HG03469 (cell line): ENCODE measurements around the gene PRSS27.
"Not testable (repeated sequence)": the region's sequence is repeated elsewhere in the genome, so short reads cannot be mapped to it uniquely, and the experiment has no call there.

Experiments
- ATAC-seq: cut with Tn5 transposase; IDR thresholded peaks from one replicate; pipeline ENCODE4 v1.9.1; 2021; ENCODE audit warnings: mild to moderate bottlenecking, moderate library complexity, moderate number of reproducible peaks; ENCODE audit not compliant: unreplicated experiment

Gene PRSS27

DNA sequence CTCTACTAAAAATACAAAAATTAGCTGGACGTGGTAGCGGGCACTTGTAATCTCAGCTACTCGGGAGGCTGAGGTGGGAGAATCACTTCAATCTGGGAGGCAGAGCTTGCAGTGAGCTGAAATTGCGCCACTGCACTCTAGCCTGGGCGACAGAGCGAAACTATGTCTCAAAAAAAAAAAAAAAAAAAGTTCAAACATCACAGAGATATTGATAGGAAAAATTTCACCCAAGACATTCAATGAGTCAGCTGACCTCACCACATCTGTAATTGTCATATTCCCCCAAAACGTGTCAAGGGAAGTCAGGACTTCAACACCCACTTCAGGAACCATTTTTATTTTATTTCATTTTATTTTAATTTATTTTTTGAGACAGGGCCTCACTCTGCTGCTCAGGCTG, 8.0 kb upstream of the PRSS27 start:
- ATAC-seq, result no peak

- ATAC-seq, result no peak
Measured at GRCh38 chr16:2726923-2727322, 6.9 kb upstream of the PRSS27 start.

GRCh38 chr16:2724816-2725348, 4.9 kb upstream of the PRSS27 start:
- ATAC-seq, result no peak

DNA sequence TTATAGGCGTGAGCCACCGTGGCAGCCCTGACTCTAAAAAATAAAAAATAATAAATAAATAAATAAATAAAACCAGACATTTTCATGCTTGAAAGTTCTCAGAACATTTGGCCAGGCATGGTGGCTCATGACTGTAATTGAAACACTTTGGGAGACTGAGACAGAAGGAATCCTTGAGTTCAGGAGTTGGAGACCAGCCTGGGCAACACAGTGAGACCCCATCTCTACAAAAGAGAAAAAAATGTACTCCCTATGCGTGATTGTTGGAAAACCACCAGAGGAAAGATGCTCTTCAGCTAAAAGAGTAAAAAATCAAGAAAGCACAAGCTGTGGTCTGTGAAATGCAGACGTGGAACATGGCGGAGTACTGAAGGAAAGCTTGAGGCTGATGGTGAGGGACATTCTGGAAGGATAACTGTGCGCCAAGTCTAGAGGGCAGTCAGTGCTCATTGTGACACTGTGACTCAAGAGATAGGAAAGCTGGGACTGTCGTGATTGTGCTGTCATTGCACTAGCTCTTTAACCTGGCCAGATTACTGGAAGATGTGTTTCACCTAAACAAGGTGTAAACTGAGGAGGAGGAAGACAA, 4.2 kb upstream of the PRSS27 start:
- no peak for ATAC-seq

GRCh38 chr16:2721634-2722173, 1.7 kb upstream of the PRSS27 start:
- not testable (repeated sequence) for ATAC-seq

DNA sequence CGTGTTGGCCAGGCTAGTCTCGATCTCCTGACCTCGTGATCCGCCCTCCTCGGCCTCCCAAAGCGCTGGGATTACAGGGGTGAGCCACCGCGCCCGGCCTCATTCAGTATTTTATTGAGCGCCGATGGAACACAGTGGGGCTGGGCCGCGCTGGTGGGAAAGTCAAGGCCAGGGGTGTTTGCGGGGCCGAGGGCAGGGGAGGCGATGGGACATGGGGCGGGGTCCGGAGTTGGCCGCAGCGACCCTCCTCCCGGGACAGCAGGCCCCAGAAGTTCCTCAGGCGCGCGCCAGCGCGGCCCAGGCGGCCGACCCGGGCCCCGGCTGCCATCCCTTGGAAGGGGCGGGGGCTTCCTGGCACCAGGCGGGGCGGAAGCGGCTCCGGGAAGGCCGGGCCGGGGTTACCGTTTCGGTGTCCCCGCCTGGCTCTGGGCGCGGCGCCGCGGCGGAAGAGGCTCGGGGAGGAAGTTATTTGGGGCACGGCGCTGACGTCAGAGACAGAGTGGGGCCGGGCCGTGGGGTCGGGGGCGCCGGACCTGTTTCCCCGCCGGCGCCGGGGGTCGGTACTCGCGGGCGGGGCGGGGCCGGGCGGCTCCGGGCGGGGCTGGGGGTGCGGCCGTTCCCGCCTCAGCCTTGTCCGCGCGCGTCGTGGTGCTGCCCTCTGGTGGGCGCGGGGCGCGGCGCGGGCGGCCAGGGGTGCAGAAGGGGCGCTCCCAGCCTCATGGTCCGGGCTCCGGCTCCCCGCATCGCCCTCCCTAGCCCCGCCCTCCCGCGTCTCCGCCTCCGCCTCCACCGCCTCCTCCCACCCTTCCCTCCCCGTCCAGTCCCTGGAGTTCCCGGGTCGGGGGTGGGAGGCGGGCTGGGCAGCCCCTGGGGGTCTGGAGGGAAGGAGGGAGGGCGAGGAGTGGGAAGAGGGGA, 952 bp upstream of the PRSS27 start:
- ATAC-seq, result no peak

DNA sequence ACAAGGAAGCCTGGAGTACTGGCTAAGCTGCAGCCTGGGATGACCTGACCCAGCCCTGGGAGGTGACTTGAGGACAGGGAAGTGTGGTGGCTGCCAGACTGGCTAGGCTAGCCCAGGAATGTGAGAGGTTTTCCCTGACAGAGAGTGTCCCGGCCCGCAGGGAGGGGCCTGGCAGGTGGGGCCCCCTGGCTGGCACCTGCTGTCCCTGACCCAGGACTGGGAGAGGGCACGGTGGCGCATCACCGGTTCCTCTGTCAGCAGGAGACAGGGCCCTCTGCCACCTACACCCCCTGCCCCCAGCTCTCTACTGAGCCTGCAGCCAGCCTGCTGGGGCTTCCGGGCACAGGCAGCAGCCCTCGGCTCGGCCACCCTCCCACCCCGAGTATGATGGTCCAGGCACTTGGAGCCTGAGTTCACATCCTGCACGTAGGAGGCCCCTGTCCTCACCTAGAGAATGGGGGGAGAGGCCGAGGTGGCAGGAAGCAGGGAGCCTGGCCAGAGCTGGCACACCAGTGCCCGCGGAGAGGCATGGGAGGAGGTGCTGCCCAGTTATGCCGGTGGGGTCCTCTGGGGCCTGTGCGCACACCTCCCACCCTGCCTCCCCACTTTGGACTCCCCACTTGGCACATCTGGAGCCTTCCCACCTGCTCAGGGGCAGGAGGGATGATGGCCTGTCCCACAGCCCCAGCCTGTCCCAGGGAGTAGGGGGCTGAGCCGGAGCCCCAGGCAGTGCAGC, 528 bp downstream of the PRSS27 start:
- no peak for ATAC-seq

GRCh38 chr16:2717383-2718263, 2.4 kb downstream of the PRSS27 start:
- no peak for ATAC-seq

DNA sequence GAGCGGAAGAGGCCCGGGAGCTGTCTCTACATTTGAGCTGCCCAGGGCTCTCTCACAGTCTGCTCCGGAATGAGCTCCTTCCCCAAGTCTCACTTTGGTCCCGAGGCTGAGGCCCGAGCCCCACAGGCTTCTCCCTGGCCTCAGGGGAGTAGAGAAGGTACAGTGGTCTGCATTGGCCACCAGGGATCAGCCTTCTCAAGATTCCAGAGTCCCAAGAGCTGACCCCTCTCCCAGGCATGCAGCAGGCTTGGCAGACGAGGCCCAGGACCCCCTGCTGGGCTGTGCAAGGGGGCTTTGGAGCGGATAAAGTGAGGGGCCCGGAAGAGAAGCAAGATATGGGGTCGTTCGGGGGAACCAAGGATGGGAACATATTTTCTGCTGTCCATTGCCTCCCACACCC, 3.1 kb downstream of the PRSS27 start:
- ATAC-seq, result no peak

DNA sequence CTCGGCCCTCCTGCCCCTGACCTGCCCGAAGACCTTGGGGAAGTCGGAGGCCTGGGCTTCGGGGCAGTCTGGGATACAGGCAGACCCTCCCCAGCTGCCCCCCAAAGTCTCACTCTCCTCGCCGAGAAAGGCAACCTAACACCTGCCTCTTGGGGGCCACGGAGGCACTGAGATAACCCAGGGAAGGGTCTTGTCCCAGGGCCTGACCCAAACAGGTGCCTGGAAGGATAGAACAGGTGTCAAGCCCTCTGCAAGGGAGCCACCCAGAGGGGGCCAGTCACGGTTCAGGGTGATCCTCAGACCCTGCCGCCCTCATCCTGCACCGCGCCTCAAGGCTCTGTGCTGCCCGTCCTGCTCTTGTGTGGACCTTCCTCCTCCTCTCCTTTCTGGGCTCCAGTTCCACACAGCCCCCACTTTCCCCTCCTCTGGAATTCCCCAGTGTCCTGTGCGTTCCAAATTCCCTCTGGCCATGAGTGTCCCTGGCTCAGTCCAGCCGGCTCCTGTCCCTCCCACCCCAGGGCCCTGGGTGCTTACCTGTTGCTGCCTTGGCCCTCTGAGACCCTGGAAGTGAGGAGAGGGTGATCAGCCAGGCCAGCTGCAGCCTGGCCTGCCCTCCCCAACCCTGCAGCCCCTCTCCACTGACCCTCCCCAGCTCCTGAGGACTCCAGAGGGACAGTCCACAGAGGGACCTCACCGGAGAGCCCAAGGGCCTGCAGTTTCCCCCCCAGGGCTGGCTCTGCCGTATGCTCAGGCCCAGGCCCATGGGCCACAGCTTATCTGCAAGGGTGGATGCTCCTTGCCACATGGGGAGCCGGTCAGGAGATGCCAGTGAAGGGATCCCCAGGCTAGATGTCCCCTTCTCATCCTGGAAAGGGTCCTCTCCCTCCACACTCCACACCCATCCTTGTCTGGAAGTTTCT, 3.8 kb downstream of the PRSS27 start:
- ATAC-seq, result no peak

DNA sequence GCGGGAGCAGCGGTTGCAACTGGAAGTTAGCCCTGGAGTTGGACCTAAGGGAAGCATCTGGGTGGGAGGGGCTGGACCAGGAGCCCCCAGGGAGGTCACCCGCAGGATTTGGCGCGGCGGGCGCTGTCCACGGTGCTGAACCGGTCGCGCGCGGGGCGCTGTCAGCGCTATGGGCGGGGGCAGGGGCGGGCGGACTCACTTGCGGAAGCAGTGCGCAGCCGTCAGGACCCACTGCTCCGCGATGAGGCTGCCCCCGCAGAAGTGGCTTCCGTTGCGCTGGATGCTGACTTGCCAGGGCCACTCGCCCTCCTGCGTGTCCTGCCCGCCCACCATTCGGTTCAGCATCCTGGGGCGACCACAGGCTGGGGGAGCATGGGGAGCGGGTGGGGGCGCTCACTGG, 4.5 kb downstream of the PRSS27 start:
- ATAC-seq, result no peak

- no peak for ATAC-seq
Measured at GRCh38 chr16:2715064-2715463, 5.0 kb downstream of the PRSS27 start.

- no peak for ATAC-seq
Measured at GRCh38 chr16:2713985-2714774, 5.8 kb downstream of the PRSS27 start.

DNA sequence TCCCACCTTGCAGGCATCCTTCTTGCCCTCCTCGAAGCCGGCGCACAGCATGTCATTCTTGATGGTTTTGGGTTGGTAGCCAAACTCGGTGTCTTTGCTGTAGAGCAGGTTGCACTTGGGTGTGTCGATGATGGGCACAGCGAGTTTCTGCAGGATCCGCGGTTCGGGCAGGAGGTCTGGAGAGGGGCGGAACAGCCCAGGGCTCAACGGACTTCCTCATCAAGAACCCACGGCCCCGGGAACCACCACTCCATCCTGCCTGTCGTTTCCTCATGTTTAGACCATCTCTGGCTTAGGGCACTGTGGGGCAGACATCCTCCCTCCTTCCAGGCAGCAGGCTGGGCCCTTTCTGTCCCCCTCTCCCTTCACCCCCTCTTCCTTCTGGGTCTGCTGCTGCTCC, 6.5 kb downstream of the PRSS27 start:
- no peak for ATAC-seq

GRCh38 chr16:2712546-2712945, 7.5 kb downstream of the PRSS27 start:
- no peak for ATAC-seq

GRCh38 chr16:2712063-2712441, 8.0 kb downstream of the PRSS27 start:
- ATAC-seq, result no peak

- ATAC-seq, result no peak
Measured at GRCh38 chr16:2711370-2712062, 8.5 kb downstream of the PRSS27 start.

GRCh38 chr16:2710711-2711231, 9.3 kb downstream of the PRSS27 start:
- no peak for ATAC-seq
